Pancreas (tissue), 10 donors: ENCODE data around the gene KDM2B. TPM values are rescaled to one million over a fixed set of nuclear protein-coding genes. Genes with fewer than 3 reads are reported as not detected.
A peak's percentile ranks its signal among the peaks of the same experiment; 100 is the strongest.

Experiments
- ATAC-seq, 4 donors: fragments of 200-7000 bp; cut with Tn5 transposase; one replicate each; pipeline versions ENCODE4 v1.8.0 to v1.9.1; 2020; ENCODE audit warnings: mild to moderate bottlenecking in 4 of 4, moderate library complexity in 4 of 4
- DNase-seq, 6 donors: peaks; one replicate each; pipeline ENCODE4 v3.0.0-alpha.2; 2020
- FAIRE-seq: peaks from 2 replicates; lab custom pipeline; 2012; peaks lifted over from hg19 to GRCh38; lab: Jason Lieb, UNC
- H3K27ac ChIP-seq, 4 donors: fragments of 200-600 bp; sonication (generic); 1 replicate in 3 of 4; 2 replicates in 1 of 4; pipeline versions ENCODE4 v1.5.0 to v1.8.0; 2020
- H3K27me3 ChIP-seq, 4 donors: fragments of 200-600 bp; one replicate each; pipeline ENCODE4 v1.8.0; 2021
- H3K36me3 ChIP-seq, 3 donors: fragments of 200-600 bp; sonication (generic) in 1 of 3; one replicate each; pipeline versions ENCODE4 v1.5.0 to v1.8.0; 2020 to 2021
- H3K4me1 ChIP-seq, 3 donors: fragments of 200-600 bp; one replicate each; pipeline ENCODE4 v1.8.0; 2021
- H3K4me3 ChIP-seq, 4 donors: fragments of 200-600 bp; sonication (generic) in 2 of 4; one replicate each; pipeline versions ENCODE4 v1.5.0 to v1.8.0; 2020 to 2021
- H3K9me3 ChIP-seq, 4 donors: fragments of 200-600 bp; one replicate each; pipeline ENCODE4 v1.8.0; 2021
- CTCF ChIP-seq, 4 donors: fragments of 200-600 bp; sonication (generic) in 3 of 4; IDR thresholded peaks; one replicate each; pipeline versions ENCODE4 v1.5.0 to v1.8.0; 2021; ENCODE audit warnings: antibody characterized with exemption in 4 of 4
- WGBS, 2 donors: extraction: QIAGEN DNeasy Blood & Tissue Kit; methylation state at CpG; one replicate each; pipeline ENCODE4 v1.1.7; 2013; 5-methylcytosine and 5-hydroxymethylcytosine counted together
- intact Hi-C, 3 donors: fragments of 100-400 bp; cut with DNase I; formaldehyde crosslinking; loops; one replicate each; pipeline versions ENCODE4 v1.11.1 to v1.14.2; 2022
- polyA plus RNA-seq, 2 donors: library from polyadenylated mRNA; stranded (reverse); fragments of 200-250 nt; gene quantifications; one replicate each; pipeline ENCODE4 v1.2.3, GENCODE V29; 2013
- total RNA-seq, 6 donors: library from RNA; stranded (reverse); fragmentation: NEBNext Ultra II Directional in 4 of 6; extraction: Animal tissue kit (Norgen Biotek cat#: 25700) in 4 of 6; gene quantifications; one replicate each; pipeline versions ENCODE4 v1.2.1 to v1.2.4, GENCODE V29; 2021 to 2023
- donor health status: healthy with polysubstance abuse.
- donor health status: DM: no; HTN: no; CAD: no; lungs with moderate emphysema.
- donor health status: DM: no; HTN: no; CAD: no.
- donor health status: control.
- donor health status: control.
- donor health status: Bipolar disorder and iron deficiency.
- donor health status: DM: yes; HTN: yes; CAD: no.
- donor health status: DM: no; HTN: no; CAD: no.
- donor health status: DM: no; HTN: no; CAD: no.
- donor health status: DM: yes; HTN: yes; CAD: no.

The KDM2B gene
- total and polyA plus RNA-seq, 8 donors = 7.4 to 21.7 (median 10.3) TPM

GRCh38 chr12:121430833-121431415, 149.9 kb downstream of the KDM2B start:
- H3K9me3 ChIP-seq = no peaks in the 10 kb centered on the region
- no peak for FAIRE-seq
- H3K4me1 ChIP-seq = no peaks in the 10 kb centered on the region
- no peak for ATAC-seq
- WGBS, 2 donors = 94% methylated on average over 6 of the region's 6 CpGs
- no peak for TF ChIP-seq CTCF (IDR thresholded peaks at IDR 0.05)
- intact Hi-C loops = no loop called here
- DNase-seq = no peak
- H3K36me3 ChIP-seq = peaks cover 4 to 32% (median 22%) of the 10 kb centered on the region in 3 donors
- no peak overlapping the region for H3K4me3 ChIP-seq
- no peak overlapping the region for H3K27ac ChIP-seq
- H3K27me3 ChIP-seq = no peaks in the 10 kb centered on the region

GRCh38 chr12:121428883-121429282, 151.9 kb downstream of the KDM2B start:
- FAIRE-seq = no peak
- no peak overlapping the region for H3K27ac ChIP-seq
- no peaks in the 10 kb centered on the region for H3K9me3 ChIP-seq
- WGBS, 2 donors = 95 to 98% methylated on average over 6 of the region's 6 CpGs
- no peak for DNase-seq
- H3K4me3 ChIP-seq = no peak overlapping the region
- TF ChIP-seq CTCF (IDR thresholded peaks at IDR 0.05) = no peak
- no peak for ATAC-seq
- H3K27me3 ChIP-seq = no peaks in the 10 kb centered on the region
- no peaks in the 10 kb centered on the region for H3K4me1 ChIP-seq
- H3K36me3 ChIP-seq = peaks cover 5 to 41% (median 35%) of the 10 kb centered on the region in 3 donors
- intact Hi-C loops = no loop called here

GRCh38 chr12:121427556-121428050, 153.2 kb downstream of the KDM2B start:
- Histone ChIP-seq H3K27ac (no peak overlapping the region), H3K9me3 (no peaks in the 10 kb centered on the region), H3K4me1 (no peaks in the 10 kb centered on the region), H3K27me3 (no peaks in the 10 kb centered on the region), H3K4me3 (no peak overlapping the region), H3K36me3 (peaks cover 10 to 46% (median 43%) of the 10 kb centered on the region in 3 donors)
- DNase-seq (no peak), FAIRE-seq (no peak), ATAC-seq (no peak)
- 67 to 78% methylated on average over 2 of the region's 2 CpGs for WGBS, 2 donors
- intact Hi-C loops = no loop called here
- TF ChIP-seq CTCF (IDR thresholded peaks at IDR 0.05) = no peak

GRCh38 chr12:121424624-121424975, 156.2 kb downstream of the KDM2B start:
- H3K4me1 ChIP-seq = no peaks in the 10 kb centered on the region
- H3K27ac ChIP-seq = no peak overlapping the region
- no peak overlapping the region for H3K4me3 ChIP-seq
- no peak for TF ChIP-seq CTCF (IDR thresholded peaks at IDR 0.05)
- peaks cover 10 to 50% (median 45%) of the 10 kb centered on the region in 3 donors for H3K36me3 ChIP-seq
- no peaks in the 10 kb centered on the region for H3K9me3 ChIP-seq
- no peak for DNase-seq
- 98 to 100% methylated on average over 1 of the region's 1 CpG for WGBS, 2 donors
- peak in 3 of 4 donors; percentile 16 to 24 (median 20) for ATAC-seq
- FAIRE-seq = no peak
- no peaks in the 10 kb centered on the region for H3K27me3 ChIP-seq
- intact Hi-C loops = no loop called here
